KMS-11 (cell line): ENCODE measurements around the gene AMHR2.
"Not testable (repeated sequence)": the region's sequence is repeated elsewhere in the genome, so short reads cannot be mapped to it uniquely, and the experiment has no call there.

Source experiments
- H2AFZ ChIP-seq: fragments of 200-600 bp; sonication (generic); 2 replicates; pipeline ENCODE4 v1.6.1; 2016; ENCODE audit warnings: antibody characterized with exemption, mixed run types, low read depth
- H3K27ac ChIP-seq: fragments of 200-600 bp; sonication (generic); 2 replicates; pipeline ENCODE4 v1.6.1; 2016; ENCODE audit warnings: mild to moderate bottlenecking, mixed run types
- H3K27me3 ChIP-seq: fragments of 200-600 bp; sonication (generic); 2 replicates; pipeline ENCODE4 v1.6.1; 2017; ENCODE audit warnings: mild to moderate bottlenecking, low read depth, mixed run types, moderate library complexity; ENCODE audit not compliant: insufficient read depth
- H3K36me3 ChIP-seq: fragments of 200-600 bp; sonication (generic); 2 replicates; pipeline ENCODE4 v1.6.1; 2017; ENCODE audit warnings: mild to moderate bottlenecking, mixed run types; ENCODE audit not compliant: insufficient read depth
- H3K4me1 ChIP-seq: fragments of 200-600 bp; sonication (generic); 2 replicates; pipeline ENCODE4 v1.6.1; 2016; ENCODE audit warnings: mild to moderate bottlenecking, low read depth, mixed run types; ENCODE audit not compliant: poor library complexity, severe bottlenecking
- H3K4me2 ChIP-seq: fragments of 200-600 bp; sonication (generic); 2 replicates; pipeline ENCODE4 v1.7.0; 2016; ENCODE audit warnings: mild to moderate bottlenecking, mixed run types
- H3K4me3 ChIP-seq: fragments of 200-600 bp; sonication (generic); IDR thresholded peaks from 2 replicates; pipeline ENCODE4 v1.6.1; 2017; ENCODE audit warnings: low read depth, low read length, mixed read lengths; ENCODE audit not compliant: insufficient read depth
- H3K79me2 ChIP-seq: fragments of 200-600 bp; sonication (generic); 2 replicates; pipeline ENCODE4 v1.6.1; 2016; ENCODE audit warnings: low read depth, mixed run types; ENCODE audit not compliant: insufficient read depth
- H3K9ac ChIP-seq: fragments of 200-600 bp; sonication (generic); 2 replicates; pipeline ENCODE4 v1.6.1; 2016; ENCODE audit warnings: mild to moderate bottlenecking, mixed run types
- H4K20me1 ChIP-seq: fragments of 200-600 bp; sonication (generic); 2 replicates; pipeline ENCODE4 v1.6.1; 2016; ENCODE audit warnings: mild to moderate bottlenecking, mixed run types; ENCODE audit not compliant: insufficient read depth
- CTCF ChIP-seq: fragments of 200-600 bp; sonication (generic); conservative IDR thresholded peaks from 2 replicates; pipeline ENCODE4 v1.6.1; 2017; ENCODE audit warnings: low read depth, mild to moderate bottlenecking, antibody characterized with exemption, low read length, moderate library complexity, mixed read lengths

The AMHR2 gene

GRCh38 chr12:53427905-53428594 lies 4.4 kb downstream of the AMHR2 start:
- Histone ChIP-seq H3K27ac (peak overlapping the region; percentile 47), H3K9ac (peak overlapping the region; percentile 4; the same call in 1 of the 2 replicates), H3K36me3 (no peaks in the 10 kb centered on the region), H3K4me1 (peaks cover 30% of the 10 kb centered on the region), H4K20me1 (no peaks in the 10 kb centered on the region), H3K4me3 (no peak overlapping the region), H3K79me2 (no peaks in the 10 kb centered on the region), H3K27me3 (no peaks in the 10 kb centered on the region; the same call in 1 of the 2 replicates), H2AFZ (peak overlapping the region; percentile 63), H3K4me2 (peak overlapping the region; percentile 32)
- no peak for TF ChIP-seq CTCF

GRCh38 chr12:53428741-53429140 lies 5.1 kb downstream of the AMHR2 start:
- Histone ChIP-seq H2AFZ (peak overlapping the region; percentile 63; the same call in 1 of the 2 replicates), H3K79me2 (no peaks in the 10 kb centered on the region), H4K20me1 (no peaks in the 10 kb centered on the region), H3K4me2 (peak overlapping the region; percentile 32; the same call in 1 of the 2 replicates), H3K4me3 (no peak overlapping the region), H3K27ac (no peak overlapping the region), H3K36me3 (no peaks in the 10 kb centered on the region), H3K27me3 (no peaks in the 10 kb centered on the region; the same call in 1 of the 2 replicates), H3K4me1 (peaks cover 30% of the 10 kb centered on the region), H3K9ac (no peak overlapping the region)
- no peak for TF ChIP-seq CTCF

- no peak overlapping the region for H3K4me2 ChIP-seq
- H3K9ac ChIP-seq, result no peak overlapping the region
- no peak for TF ChIP-seq CTCF
- no peaks in the 10 kb centered on the region for H3K79me2 ChIP-seq
- peaks cover 30% of the 10 kb centered on the region for H3K4me1 ChIP-seq
- no peaks in the 10 kb centered on the region for H3K36me3 ChIP-seq
- H2AFZ ChIP-seq, result no peak overlapping the region
- no peaks in the 10 kb centered on the region for H4K20me1 ChIP-seq
- no peak overlapping the region for H3K4me3 ChIP-seq
- no peaks in the 10 kb centered on the region; the same call in 1 of the 2 replicates for H3K27me3 ChIP-seq
- no peak overlapping the region for H3K27ac ChIP-seq
Measured at GRCh38 chr12:53430116-53430515, 6.5 kb downstream of the AMHR2 start.

GRCh38 chr12:53431187-53431586 lies 7.5 kb downstream of the AMHR2 start:
- Histone ChIP-seq H3K36me3 (no peaks in the 10 kb centered on the region), H3K9ac (no peak overlapping the region), H2AFZ (no peak overlapping the region), H3K27ac (no peak overlapping the region), H3K4me1 (peaks cover 28% of the 10 kb centered on the region), H3K4me3 (no peak overlapping the region), H4K20me1 (no peaks in the 10 kb centered on the region), H3K4me2 (no peak overlapping the region), H3K79me2 (no peaks in the 10 kb centered on the region), H3K27me3 (no peaks in the 10 kb centered on the region; the same call in 1 of the 2 replicates)
- no peak for TF ChIP-seq CTCF

DNA sequence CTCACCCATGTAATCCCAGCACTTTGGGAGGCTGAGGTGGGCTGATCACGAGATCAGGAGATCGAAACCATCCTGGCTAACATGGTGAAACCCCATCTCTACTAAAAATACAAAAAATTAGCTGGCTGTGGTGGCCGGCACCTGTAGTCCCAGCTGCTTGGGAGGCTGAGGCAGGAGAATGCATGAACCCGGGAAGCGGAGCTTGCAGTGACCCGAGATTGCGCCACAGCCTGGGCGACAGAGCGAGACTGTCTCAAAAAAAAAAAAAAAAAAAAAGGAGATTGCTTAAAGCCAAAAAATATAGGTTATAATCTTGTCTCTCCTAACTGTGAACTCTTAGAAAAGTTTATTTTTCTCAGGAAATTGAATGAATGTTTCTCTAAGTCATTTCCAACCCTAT lies 11.7 kb downstream of the AMHR2 start:
- H3K4me1 ChIP-seq, H3K4me2 ChIP-seq, H2AFZ ChIP-seq, H3K27ac ChIP-seq, H4K20me1 ChIP-seq, H3K4me3 ChIP-seq, H3K27me3 ChIP-seq, H3K36me3 ChIP-seq, H3K9ac ChIP-seq, H3K79me2 ChIP-seq: not testable (repeated sequence)

DNA sequence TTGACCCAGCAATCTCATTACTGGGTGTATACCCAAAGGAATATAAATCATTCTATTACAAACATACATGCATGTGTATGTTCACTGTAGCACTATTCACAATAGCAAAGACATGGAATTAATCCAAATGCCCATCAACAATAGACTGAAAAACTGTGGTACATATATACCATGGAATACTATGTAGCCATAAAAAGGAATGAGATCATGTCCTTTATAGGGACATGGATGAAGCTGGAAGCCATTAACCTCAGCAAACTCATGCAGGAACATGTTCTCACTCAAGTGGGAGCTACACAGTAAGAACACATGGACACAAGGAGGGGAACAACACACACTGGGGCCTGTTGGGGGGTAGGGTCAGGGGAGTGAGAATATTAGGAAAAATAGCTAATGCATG lies 15.9 kb downstream of the AMHR2 start:
- Histone ChIP-seq H3K79me2 (peaks cover 20% of the 10 kb centered on the region), H3K4me1 (peaks cover 31% of the 10 kb centered on the region)
- not testable (repeated sequence) for H3K4me2 ChIP-seq, H3K9ac ChIP-seq, H3K36me3 ChIP-seq, H3K4me3 ChIP-seq, H4K20me1 ChIP-seq, H3K27ac ChIP-seq, H3K27me3 ChIP-seq, H2AFZ ChIP-seq
